Activated naive CD8-positive, alpha-beta T cell treated with anti-CD3 and anti-CD28 coated beads for 36 hours (primary cell): ENCODE measurements around the gene ZNF804A. TPM values are rescaled to one million over a fixed set of nuclear protein-coding genes. Genes with fewer than 3 reads are reported as not detected.
"Not testable (repeated sequence)": the region's sequence is repeated elsewhere in the genome, so short reads cannot be mapped to it uniquely, and the experiment has no call there.

Experiments
- DNase-seq: peaks from one replicate; pipeline ENCODE4 v3.0.0; 2021
- H3K27ac Mint-ChIP-seq: one replicate; pipeline ENCODE4 v1.8.0; 2022; ENCODE audit warnings: mild to moderate bottlenecking, moderate library complexity, mixed read lengths
- H3K27me3 Mint-ChIP-seq: one replicate; pipeline ENCODE4 v1.8.0; 2022; ENCODE audit warnings: mild to moderate bottlenecking, mixed read lengths
- H3K36me3 Mint-ChIP-seq: one replicate; pipeline ENCODE4 v1.8.0; 2021; ENCODE audit warnings: mild to moderate bottlenecking, mixed read lengths
- H3K4me1 Mint-ChIP-seq: one replicate; pipeline ENCODE4 v1.8.0; 2021; ENCODE audit warnings: mixed read lengths
- H3K4me3 Mint-ChIP-seq: one replicate; pipeline ENCODE4 v1.8.0; 2022; ENCODE audit warnings: mild to moderate bottlenecking, moderate library complexity, mixed read lengths
- H3K9me3 Mint-ChIP-seq: one replicate; pipeline ENCODE4 v1.8.0; 2022; ENCODE audit warnings: mixed read lengths
- total RNA-seq, 2 experiments: library from RNA; stranded (reverse); gene quantifications; one replicate each; pipeline ENCODE4 v1.2.3, GENCODE V29; 2021

Gene ZNF804A
- total RNA-seq, 2 experiments from 2014 or later = not detected

- Mint-ChIP-seq H3K27ac (no peak overlapping the region), H3K4me1 (no peaks in the 10 kb centered on the region), H3K27me3 (no peaks in the 10 kb centered on the region), H3K36me3 (no peaks in the 10 kb centered on the region), H3K9me3 (peaks cover 4% of the 10 kb centered on the region), H3K4me3 (no peak overlapping the region)
- no peak for DNase-seq
Measured at GRCh38 chr2:184879671-184880070, 281.3 kb downstream of the ZNF804A start.

GRCh38 chr2:184886585-184886984 lies 288.3 kb downstream of the ZNF804A start:
- H3K27ac Mint-ChIP-seq, DNase-seq, H3K4me1 Mint-ChIP-seq, H3K36me3 Mint-ChIP-seq, H3K27me3 Mint-ChIP-seq, H3K4me3 Mint-ChIP-seq: not testable (repeated sequence)
- peaks cover 11% of the 10 kb centered on the region for H3K9me3 Mint-ChIP-seq

- Mint-ChIP-seq H3K9me3 (peaks cover 7% of the 10 kb centered on the region), H3K27me3 (no peaks in the 10 kb centered on the region), H3K36me3 (no peaks in the 10 kb centered on the region), H3K4me1 (no peaks in the 10 kb centered on the region), H3K27ac (no peak overlapping the region), H3K4me3 (no peak overlapping the region)
- no peak for DNase-seq
Measured at GRCh38 chr2:184890311-184890710, 292.0 kb downstream of the ZNF804A start.

- H3K27ac Mint-ChIP-seq = no peak overlapping the region
- no peaks in the 10 kb centered on the region for H3K4me1 Mint-ChIP-seq
- H3K9me3 Mint-ChIP-seq = no peaks in the 10 kb centered on the region
- no peaks in the 10 kb centered on the region for H3K27me3 Mint-ChIP-seq
- H3K4me3 Mint-ChIP-seq = no peak overlapping the region
- no peaks in the 10 kb centered on the region for H3K36me3 Mint-ChIP-seq
- no peak for DNase-seq
Measured at GRCh38 chr2:184904991-184905390, 306.7 kb downstream of the ZNF804A start.

GRCh38 chr2:184906160-184906559 lies 307.8 kb downstream of the ZNF804A start:
- Mint-ChIP-seq H3K4me3 (no peak overlapping the region), H3K36me3 (no peaks in the 10 kb centered on the region), H3K4me1 (no peaks in the 10 kb centered on the region), H3K27me3 (no peaks in the 10 kb centered on the region), H3K9me3 (no peaks in the 10 kb centered on the region), H3K27ac (no peak overlapping the region)
- DNase-seq = no peak

GRCh38 chr2:184906709-184907108 lies 308.4 kb downstream of the ZNF804A start:
- Mint-ChIP-seq H3K27me3 (no peaks in the 10 kb centered on the region), H3K4me3 (no peak overlapping the region), H3K36me3 (no peaks in the 10 kb centered on the region), H3K9me3 (no peaks in the 10 kb centered on the region), H3K4me1 (no peaks in the 10 kb centered on the region), H3K27ac (no peak overlapping the region)
- no peak for DNase-seq

GRCh38 chr2:184908966-184909365 lies 310.6 kb downstream of the ZNF804A start:
- DNase-seq = no peak
- H3K36me3 Mint-ChIP-seq = no peaks in the 10 kb centered on the region
- no peak overlapping the region for H3K4me3 Mint-ChIP-seq
- no peak overlapping the region for H3K27ac Mint-ChIP-seq
- H3K9me3 Mint-ChIP-seq = peaks cover 2% of the 10 kb centered on the region
- no peaks in the 10 kb centered on the region for H3K27me3 Mint-ChIP-seq
- no peaks in the 10 kb centered on the region for H3K4me1 Mint-ChIP-seq

GRCh38 chr2:184920451-184920965 lies 322.2 kb downstream of the ZNF804A start:
- Mint-ChIP-seq H3K4me1 (no peaks in the 10 kb centered on the region), H3K4me3 (no peak overlapping the region), H3K9me3 (peaks cover 9% of the 10 kb centered on the region), H3K27ac (no peak overlapping the region), H3K36me3 (no peaks in the 10 kb centered on the region), H3K27me3 (no peaks in the 10 kb centered on the region)
- no peak for DNase-seq

- H3K9me3 Mint-ChIP-seq = peaks cover 14% of the 10 kb centered on the region
- H3K27ac Mint-ChIP-seq = no peak overlapping the region
- no peaks in the 10 kb centered on the region for H3K27me3 Mint-ChIP-seq
- DNase-seq = no peak
- no peaks in the 10 kb centered on the region for H3K36me3 Mint-ChIP-seq
- H3K4me3 Mint-ChIP-seq = no peak overlapping the region
- no peaks in the 10 kb centered on the region for H3K4me1 Mint-ChIP-seq
Measured at GRCh38 chr2:184921676-184922075, 323.3 kb downstream of the ZNF804A start.

GRCh38 chr2:184923751-184924150 lies 325.4 kb downstream of the ZNF804A start:
- Mint-ChIP-seq H3K36me3 (no peaks in the 10 kb centered on the region), H3K4me3 (no peak overlapping the region), H3K4me1 (no peaks in the 10 kb centered on the region), H3K27ac (no peak overlapping the region), H3K9me3 (peaks cover 18% of the 10 kb centered on the region), H3K27me3 (no peaks in the 10 kb centered on the region)
- DNase-seq = no peak

GRCh38 chr2:184927040-184927439 lies 328.7 kb downstream of the ZNF804A start:
- no peak overlapping the region for H3K4me3 Mint-ChIP-seq
- DNase-seq = no peak
- H3K9me3 Mint-ChIP-seq = peaks cover 14% of the 10 kb centered on the region
- H3K36me3 Mint-ChIP-seq = no peaks in the 10 kb centered on the region
- H3K4me1 Mint-ChIP-seq = no peaks in the 10 kb centered on the region
- H3K27me3 Mint-ChIP-seq = no peaks in the 10 kb centered on the region
- no peak overlapping the region for H3K27ac Mint-ChIP-seq

GRCh38 chr2:184936761-184937160 lies 338.4 kb downstream of the ZNF804A start:
- no peaks in the 10 kb centered on the region for H3K4me1 Mint-ChIP-seq
- no peaks in the 10 kb centered on the region for H3K36me3 Mint-ChIP-seq
- no peaks in the 10 kb centered on the region for H3K27me3 Mint-ChIP-seq
- H3K9me3 Mint-ChIP-seq = no peaks in the 10 kb centered on the region
- H3K4me3 Mint-ChIP-seq = no peak overlapping the region
- no peak overlapping the region for H3K27ac Mint-ChIP-seq
- DNase-seq = no peak

GRCh38 chr2:184938221-184938985 lies 340.1 kb downstream of the ZNF804A start:
- no peaks in the 10 kb centered on the region for H3K27me3 Mint-ChIP-seq
- H3K4me1 Mint-ChIP-seq = no peaks in the 10 kb centered on the region
- no peak overlapping the region for H3K27ac Mint-ChIP-seq
- no peak overlapping the region for H3K4me3 Mint-ChIP-seq
- H3K9me3 Mint-ChIP-seq = no peaks in the 10 kb centered on the region
- DNase-seq = no peak
- H3K36me3 Mint-ChIP-seq = no peaks in the 10 kb centered on the region

GRCh38 chr2:184945326-184945725 lies 347.0 kb downstream of the ZNF804A start:
- Mint-ChIP-seq H3K36me3 (no peaks in the 10 kb centered on the region), H3K27ac (no peak overlapping the region), H3K27me3 (no peaks in the 10 kb centered on the region), H3K9me3 (no peaks in the 10 kb centered on the region), H3K4me3 (no peak overlapping the region), H3K4me1 (no peaks in the 10 kb centered on the region)
- DNase-seq = no peak

GRCh38 chr2:184945824-184946223 lies 347.5 kb downstream of the ZNF804A start:
- Mint-ChIP-seq H3K27ac (no peak overlapping the region), H3K27me3 (no peaks in the 10 kb centered on the region), H3K4me1 (no peaks in the 10 kb centered on the region), H3K36me3 (no peaks in the 10 kb centered on the region), H3K4me3 (no peak overlapping the region), H3K9me3 (no peaks in the 10 kb centered on the region)
- no peak for DNase-seq

GRCh38 chr2:184956856-184957255 lies 358.5 kb downstream of the ZNF804A start:
- H3K9me3 Mint-ChIP-seq = peaks cover 5% of the 10 kb centered on the region
- no peaks in the 10 kb centered on the region for H3K36me3 Mint-ChIP-seq
- no peak for DNase-seq
- H3K27me3 Mint-ChIP-seq = no peaks in the 10 kb centered on the region
- no peak overlapping the region for H3K27ac Mint-ChIP-seq
- H3K4me3 Mint-ChIP-seq = no peak overlapping the region
- H3K4me1 Mint-ChIP-seq = no peaks in the 10 kb centered on the region
